AG04449 (cell line): ENCODE measurements around the gene NEK8.

Experiments used
- CTCF ChIA-PET: fragments of 350-600 bp; formaldehyde crosslinking; extraction: SDS; loops from one replicate; lab custom pipeline; 2021; ENCODE audit warnings: antibody characterized with exemption; lab: Yijun Ruan, JAX
- POLR2A ChIA-PET: fragments of 400-600, 350-600 bp; formaldehyde crosslinking; extraction: SDS; loops from one replicate; lab custom pipeline; 2020; ENCODE audit warnings: antibody characterized with exemption, inconsistent platforms; lab: Yijun Ruan, JAX
- DNase-seq: peaks from one replicate; pipeline ENCODE4 v3.0.0-alpha.2; 2010; ENCODE audit warnings: low read depth, low spot score
- H3K4me3 ChIP-seq: 2 replicates; pipeline ENCODE4 v1.5.1; 2011; ENCODE audit warnings: low read depth, mild to moderate bottlenecking, control low read depth, low read length
- CTCF ChIP-seq: IDR thresholded peaks from one replicate; pipeline ENCODE4 v1.5.1; 2011; ENCODE audit warnings: mild to moderate bottlenecking, moderate library complexity, low read length, control low read depth, inconsistent platforms; ENCODE audit not compliant: insufficient read depth; ENCODE audit errors: missing control alignments

The NEK8 gene

GRCh38 chr17:28744104-28744971, 15.8 kb downstream of the NEK8 start:
- ChIA-PET POLR2A (interaction anchor here (0.7 to 13.2 kb wide), 7 partner anchors 9 to 850 kb away, joined by 3 to 174 read pairs (median 4); partner anchors contain the start of genes NEK8, RPL23A and TLCD1), CTCF (interaction anchor here (0.6 to 17.9 kb wide), 6 partner anchors 9 to 372 kb away, joined by 3 to 603 read pairs (median 10); partner anchors contain the start of genes NEK8, RPL23A and TLCD1)
- H3K4me3 ChIP-seq: peak overlapping the region; percentile 93
- no peak for DNase-seq
- no peak for TF ChIP-seq CTCF

DNA sequence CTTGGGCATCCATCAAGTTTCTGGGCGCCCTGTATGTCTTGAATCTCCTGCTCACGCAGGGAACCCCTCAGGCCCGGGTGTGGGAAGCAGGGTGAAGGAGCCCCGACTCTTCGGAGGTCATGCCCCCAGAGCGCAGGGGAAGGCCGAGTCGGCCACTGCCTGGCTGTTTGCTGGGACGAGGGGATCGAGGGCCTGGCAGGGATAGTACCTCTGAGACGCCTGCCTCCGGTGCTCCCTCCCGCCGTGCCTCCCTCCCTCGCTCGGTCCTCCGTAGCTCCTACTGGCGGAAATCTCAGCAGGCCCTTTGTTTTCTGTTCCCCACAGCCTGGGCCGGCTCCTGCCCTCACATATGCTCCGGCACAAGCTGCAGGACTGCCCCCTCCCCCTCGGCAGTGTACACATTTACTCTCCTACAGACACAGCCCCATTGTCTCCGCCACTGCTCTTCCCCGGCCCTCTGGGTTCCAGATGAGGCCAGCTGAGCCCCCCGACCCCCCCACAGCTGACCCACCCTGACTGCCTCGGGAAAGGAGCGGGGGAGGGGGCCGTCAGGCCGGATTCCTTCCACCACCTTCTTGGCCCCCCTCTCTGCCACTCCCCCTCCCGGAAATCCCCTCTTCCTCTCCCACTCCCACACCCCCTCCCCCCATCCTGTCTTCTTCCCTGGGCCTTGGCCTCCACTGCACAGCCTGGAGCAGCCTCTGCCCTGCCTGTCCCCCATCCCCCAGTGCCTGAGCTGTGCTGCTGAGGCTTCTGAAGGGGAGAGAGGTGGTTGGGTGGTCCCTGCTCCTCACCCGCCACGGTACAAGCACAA, 16.6 kb downstream of the NEK8 start:
- no peak for TF ChIP-seq CTCF
- H3K4me3 ChIP-seq: peak overlapping the region; percentile 93
- no peak for DNase-seq
- ChIA-PET CTCF (interaction anchor here (1.4 to 17.9 kb wide), 5 partner anchors 8 to 372 kb away, joined by 3 to 603 read pairs (median 16); partner anchors contain the start of genes NEK8, RPL23A and TLCD1), POLR2A (interaction anchor here (1.1 to 13.2 kb wide), 5 partner anchors 9 to 121 kb away, joined by 3 to 174 read pairs (median 4); partner anchors contain the start of genes NEK8, RPL23A and TLCD1)

GRCh38 chr17:28745786-28746411, 17.3 kb downstream of the NEK8 start:
- POLR2A ChIA-PET: interaction anchor here (1.1 to 13.2 kb wide), 4 partner anchors 9 to 26 kb away, joined by 3 to 174 read pairs (median 4); partner anchors contain the start of genes NEK8, RPL23A and TLCD1
- no peak for TF ChIP-seq CTCF

DNA sequence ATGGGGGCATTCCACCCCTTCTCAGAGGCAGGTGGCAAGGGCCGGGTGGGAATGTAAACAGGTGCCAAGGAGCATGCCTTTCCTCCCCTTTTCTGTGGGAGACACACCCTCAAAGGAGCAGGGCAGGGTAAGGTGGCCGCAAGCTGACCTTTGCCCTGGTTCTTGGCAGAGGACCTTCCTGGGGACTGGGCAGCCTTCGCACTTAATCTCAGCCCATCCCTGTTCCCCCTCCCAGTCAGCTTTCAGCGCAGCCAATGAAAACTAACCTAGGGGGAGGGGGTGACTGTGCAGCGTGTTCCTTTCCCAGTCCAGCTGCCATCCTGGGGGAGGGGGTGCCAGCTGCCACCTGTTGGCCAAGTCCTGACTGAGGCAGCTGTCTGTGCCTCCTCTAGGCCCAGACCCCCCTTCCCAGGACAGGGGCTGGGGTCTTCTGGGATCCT, 18.0 kb downstream of the NEK8 start:
- DNase-seq: no peak
- no peak for TF ChIP-seq CTCF
- ChIA-PET POLR2A (interaction anchor here (1.4 to 13.2 kb wide), 2 partner anchors 19 to 203 kb away, joined by 5 to 174 read pairs; partner anchors contain the start of genes NEK8 and TLCD1), CTCF (interaction anchor here (1.0 to 17.9 kb wide), 5 partner anchors 18 to 207 kb away, joined by 3 to 603 read pairs (median 6); partner anchors contain the start of genes NEK8, RPL23A and TLCD1)
- H3K4me3 ChIP-seq: peak overlapping the region; percentile 93

More at GRCh38 chr17:28745786-28746411, 17.3 kb downstream of the NEK8 start:
- DNase-seq: no peak
- peak overlapping the region; percentile 93 for H3K4me3 ChIP-seq
- CTCF ChIA-PET: interaction anchor here (1.3 to 17.9 kb wide), 5 partner anchors 7 to 208 kb away, joined by 4 to 603 read pairs (median 16); partner anchors contain the start of genes NEK8, RPL23A and TLCD1

DNA sequence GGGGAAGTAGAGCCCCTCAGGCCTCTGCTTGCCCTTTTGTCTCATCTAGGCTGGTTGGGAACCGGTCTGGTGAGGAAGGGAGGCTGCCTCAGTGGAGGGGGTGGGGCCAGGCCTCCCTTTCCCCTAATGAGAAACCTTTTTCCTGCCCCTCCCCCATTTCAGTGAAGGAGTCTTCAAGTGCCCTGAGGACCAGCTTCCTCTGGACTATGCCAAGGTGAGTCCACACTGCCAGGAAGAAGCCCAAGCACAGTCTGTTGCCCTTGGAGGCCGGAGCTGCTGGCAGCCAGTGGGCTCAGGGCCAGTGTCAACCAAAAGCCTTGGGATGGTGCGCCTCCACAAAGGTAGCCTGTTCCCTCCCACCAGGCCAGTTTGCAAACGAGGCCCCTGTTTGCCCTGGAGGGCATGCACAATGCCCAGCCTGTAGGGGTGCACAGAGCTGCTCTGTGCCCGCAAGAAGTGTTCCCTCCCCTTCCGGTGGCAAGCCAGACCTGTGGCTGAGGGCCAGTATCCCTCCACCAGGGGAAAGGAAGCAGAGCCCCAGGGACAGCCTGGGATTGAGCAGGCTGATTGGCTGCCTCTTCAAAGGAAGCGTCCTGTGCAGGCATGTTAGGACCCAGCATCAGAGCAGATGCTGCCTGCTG, 18.6 kb downstream of the NEK8 start:
- no peak for DNase-seq

More for the DNA sequence above, 18.6 kb downstream of the NEK8 start:
- ChIA-PET CTCF (interaction anchor here (0.6 to 17.9 kb wide), 7 partner anchors 9 to 206 kb away, joined by 3 to 603 read pairs (median 4); partner anchors contain the start of genes NEK8, RPL23A and TLCD1), POLR2A (interaction anchor here (1.4 to 13.2 kb wide), 2 partner anchors 20 to 202 kb away, joined by 5 to 174 read pairs; partner anchors contain the start of genes NEK8 and TLCD1)
- H3K4me3 ChIP-seq: no peak overlapping the region
- TF ChIP-seq CTCF: no peak
